HepG2 (cell line): Measurements from ENCODE around the gene FAHD1. TPM values are rescaled to one million over a fixed set of nuclear protein-coding genes. Genes with fewer than 3 reads are reported as not detected.

Experiments used
- ATAC-seq: fragments of 200-7000 bp; cut with Tn5 transposase; 3 replicates; pipeline ENCODE4 v1.9.1; 2020; ENCODE audit warnings: mild to moderate bottlenecking, moderate library complexity
- BruUV-seq: library from RNA; stranded (reverse); fragments of 400-500 nt; replicated peaks from 2 replicates; lab custom pipeline; 2021; lab: Mats Ljungman, UMichigan
- CTCF ChIA-PET: fragments of 300-600 bp; formaldehyde crosslinking; extraction: SDS; loops from one replicate; lab custom pipeline; 2021; ENCODE audit warnings: low total read pairs, inconsistent platforms, low intra/inter-chr PET ratio; lab: Yijun Ruan, JAX
- POLR2A ChIA-PET: fragments of 350-600 bp; sonication (Branson Sonifier 250); formaldehyde crosslinking; loops from one replicate; lab custom pipeline; 2020; ENCODE audit warnings: antibody characterized with exemption, inconsistent platforms; lab: Yijun Ruan, JAX
- DNase-seq: peaks from one replicate; pipeline ENCODE4 v3.0.0-alpha.2; 2015; ENCODE audit warnings: low spot score
- FAIRE-seq: peaks from 3 replicates; lab custom pipeline; 2011; peaks lifted over from hg19 to GRCh38; lab: Jason Lieb, UNC
- H2AFZ ChIP-seq: one replicate; pipeline ENCODE4 v1.6.1; 2011; ENCODE audit warnings: low read length, inconsistent platforms
- H3K27ac ChIP-seq: fragments of 300-600 bp; 3 replicates; pipeline ENCODE4 v1.8.0; 2011; ENCODE audit warnings: mixed run types, mild to moderate bottlenecking, mixed read lengths, low read length, inconsistent platforms; ENCODE audit not compliant: insufficient read depth; ENCODE audit errors: extremely low read length
- H3K27me3 ChIP-seq, 2 experiments: fragments of 200-600 bp in 1 of 2; 2 replicates in 1 of 2; 3 replicates in 1 of 2; pipeline versions ENCODE4 v1.6.0 to v1.8.0; 2011; ENCODE audit warnings: low read length in 2 of 2, mild to moderate bottlenecking in 2 of 2, moderate library complexity in 2 of 2, inconsistent platforms in 1 of 2; ENCODE audit not compliant: insufficient read depth in 2 of 2, control insufficient read depth in 1 of 2
- H3K36me3 ChIP-seq, 2 experiments: fragments of 200-600 bp in 1 of 2; replicated peaks in 1 of 2; 2 replicates in 1 of 2; 3 replicates in 1 of 2; pipeline versions ENCODE4 v1.5.1 to v1.8.0; 2011; ENCODE audit warnings: low read length in 2 of 2, inconsistent platforms in 1 of 2; ENCODE audit not compliant: insufficient read depth in 2 of 2, control insufficient read depth in 1 of 2
- H3K4me1 ChIP-seq: 2 replicates; pipeline ENCODE4 v1.5.1; 2012; ENCODE audit warnings: low read length, inconsistent platforms; ENCODE audit not compliant: insufficient read depth
- H3K4me2 ChIP-seq: 2 replicates; pipeline ENCODE4 v1.6.0; 2011; ENCODE audit warnings: low read depth, low read length, inconsistent platforms
- H3K4me3 ChIP-seq, 3 experiments: fragments of 200-600 bp in 1 of 3; sonication (generic), shearing (Covaris generic) in 1 of 3; replicated peaks in 1 of 3; 2 replicates each; pipeline ENCODE4 v1.5.1; 2011 to 2016; ENCODE audit warnings: low read length in 3 of 3, inconsistent platforms in 2 of 3, low read depth in 2 of 3, mild to moderate bottlenecking in 2 of 3, control low read depth in 1 of 3, mixed read lengths in 1 of 3; ENCODE audit not compliant: insufficient read depth in 1 of 3
- H3K79me2 ChIP-seq: one replicate; pipeline ENCODE4 v1.6.1; 2011; ENCODE audit warnings: low read length, inconsistent platforms; ENCODE audit not compliant: insufficient read depth
- H3K9ac ChIP-seq: 2 replicates; pipeline ENCODE4 v1.6.0; 2011; ENCODE audit warnings: mild to moderate bottlenecking, low read depth, low read length, inconsistent platforms; ENCODE audit not compliant: insufficient read depth
- H3K9me3 ChIP-seq: 2 replicates; pipeline ENCODE4 v1.5.1; 2012; ENCODE audit warnings: mild to moderate bottlenecking, low read length
- H4K20me1 ChIP-seq: 2 replicates; pipeline ENCODE4 v1.6.0; 2011; ENCODE audit warnings: inconsistent platforms, mild to moderate bottlenecking, low read length, moderate library complexity; ENCODE audit not compliant: insufficient read depth
- AGO2 ChIP-seq: fragments of 200-400 bp; formaldehyde crosslinking; optimal IDR thresholded peaks from 2 replicates; pipeline ENCODE3; 2017; ENCODE audit warnings: mild to moderate bottlenecking, low read depth, low read length, moderate library complexity
- KAT8 ChIP-seq: IDR thresholded peaks from 2 replicates; pipeline ENCODE4 v1.6.1; 2016; ENCODE audit warnings: missing genetic modification reagents, missing compliant biosample characterization
- RBFOX2 ChIP-seq: fragments of 200-400 bp; formaldehyde crosslinking; IDR thresholded peaks from 2 replicates; pipeline ENCODE4 v1.6.1; 2017; ENCODE audit warnings: low read depth, mild to moderate bottlenecking, low read length
- ZFP1 ChIP-seq: IDR thresholded peaks from 2 replicates; pipeline ENCODE4 v1.6.1; 2016
- ZFP62 ChIP-seq: sonication (generic); formaldehyde crosslinking; IDR thresholded peaks from 2 replicates; pipeline ENCODE4 v1.4.0; 2020; ENCODE audit warnings: missing genetic modification reagents
- WGBS: methylation state at CpG from one replicate; pipeline ENCODE4 v1.1.6; 2017; ENCODE audit warnings: low lambda C conversion rate; 5-methylcytosine and 5-hydroxymethylcytosine counted together
- in situ Hi-C: cut with HindIII; loops from 2 replicates; pipeline ENCODE4 v1.10.0; 2017; ENCODE audit warnings: low pct_unique_long_range_greater_than_20kb; ENCODE audit not compliant: extremely low pct_ligation_motif_present
- intact Hi-C: fragments of 100-400 bp; cut with micrococcal nuclease; formaldehyde crosslinking; loops from one replicate; pipeline ENCODE4 v1.10.0; 2022; ENCODE audit not compliant: unreplicated experiment
- polyA plus RNA-seq, 8 experiments: library from polyadenylated mRNA; depleted of rRNA in 3 of 8; stranded (reverse) in 7 of 8; unstranded in 1 of 8; fragments of >200 nt; fragmentation: Illumina TruSeq in 4 of 8; extraction: Trizol in 4 of 8; gene quantifications; 2 replicates each; pipeline versions ENCODE4 v1.2.1 to v1.2.3, GENCODE V29; 2011 to 2016; ENCODE audit warnings: low read depth in 4 of 8, missing spikeins in 1 of 8, mixed read lengths in 1 of 8; ENCODE audit not compliant: insufficient read depth in 1 of 8
- total RNA-seq, 5 experiments: library from RNA; depleted of rRNA; stranded (reverse); fragments of >200 nt; fragmentation: Illumina TruSeq; extraction: Trizol; gene quantifications; 2 replicates each; pipeline ENCODE4 v1.2.3, GENCODE V29; 2016; ENCODE audit warnings: low read depth in 1 of 5

FAHD1 gene
- total and polyA plus RNA-seq, 2 of the 13 experiments (the other 11 are each of a cell fraction or from before 2014, with no cell fraction given) = 39.0 to 45.3 TPM

DNA sequence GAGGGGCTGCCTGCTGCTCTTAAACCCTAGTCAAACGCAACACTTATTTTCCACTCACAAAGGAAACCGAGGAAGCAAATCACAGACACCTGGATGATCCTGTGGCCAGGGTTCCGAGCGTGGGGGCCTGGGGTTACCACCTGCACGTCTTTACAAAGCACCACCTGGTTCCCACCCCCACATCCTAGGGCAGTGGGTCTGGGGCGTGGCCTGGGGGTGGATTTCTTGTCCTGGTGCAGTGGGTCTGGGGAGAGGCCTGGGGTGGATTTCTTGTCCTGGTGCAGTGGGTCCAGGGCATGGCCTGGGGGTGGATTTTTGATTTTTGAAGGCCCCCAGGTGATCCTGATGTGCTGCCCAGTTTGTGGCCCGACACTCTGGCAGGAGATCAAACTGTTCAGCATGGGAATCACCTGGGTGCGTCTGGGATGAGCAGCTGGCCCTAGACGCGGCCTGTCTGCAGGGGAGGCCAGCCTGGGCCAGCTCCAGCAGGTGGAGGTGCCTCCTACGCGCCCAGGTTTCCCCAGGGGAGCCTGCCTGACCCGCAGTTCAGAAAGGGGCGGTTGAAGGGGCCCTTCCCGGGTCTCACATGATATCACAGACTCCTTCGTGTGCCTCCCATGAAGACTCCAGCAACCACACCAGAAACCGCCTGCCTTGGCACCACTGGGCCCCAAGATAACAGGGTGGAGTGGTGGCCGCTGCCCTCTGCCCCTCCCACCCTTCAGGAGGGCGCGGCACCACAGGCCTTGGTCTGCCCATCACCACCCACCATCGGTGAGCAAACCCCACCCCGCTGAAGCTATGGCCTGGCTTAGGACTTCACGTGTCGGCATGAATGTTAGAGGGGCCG, 6.7 kb upstream of the FAHD1 start:
- no peak overlapping the region for H3K4me2 ChIP-seq
- no peaks in the 10 kb centered on the region for H3K9me3 ChIP-seq
- CTCF ChIA-PET = no interaction called here
- no peaks in the 10 kb centered on the region; the same call in 1 of the 2 replicates for H4K20me1 ChIP-seq
- in situ Hi-C loops (loop anchor here (5.0 kb wide), 1 partner anchor 38 kb away; the partner anchor contains the start of genes NUBP2 and SPSB3), intact Hi-C loops (no loop called here)
- peak; percentile 25 for TF ChIP-seq RBFOX2
- TF ChIP-seq ZFP62 (CRISPR knock-in tag) = no peak
- peak; percentile 70 for TF ChIP-seq AGO2
- no peak overlapping the region for H3K27ac ChIP-seq
- H3K4me1 ChIP-seq = peaks cover 20% of the 10 kb centered on the region
- WGBS = 98% methylated on average over 12 of the region's 25 CpGs
- no peak for ATAC-seq
- H3K27me3 ChIP-seq = no peaks in the 10 kb centered on the region
- H3K4me3 ChIP-seq = no peak overlapping the region
- DNase-seq = no peak
- no peak for FAIRE-seq
- POLR2A ChIA-PET = no interaction called here
- H3K36me3 ChIP-seq = peaks cover 16 to 44% of the 10 kb centered on the region in 2 experiments; a peak in 4 of 5 replicates
- no TSS peak for BruUV-seq
- H3K79me2 ChIP-seq = peaks cover 14% of the 10 kb centered on the region
- no peak overlapping the region for H3K9ac ChIP-seq
- H2AFZ ChIP-seq = no peak overlapping the region

DNA sequence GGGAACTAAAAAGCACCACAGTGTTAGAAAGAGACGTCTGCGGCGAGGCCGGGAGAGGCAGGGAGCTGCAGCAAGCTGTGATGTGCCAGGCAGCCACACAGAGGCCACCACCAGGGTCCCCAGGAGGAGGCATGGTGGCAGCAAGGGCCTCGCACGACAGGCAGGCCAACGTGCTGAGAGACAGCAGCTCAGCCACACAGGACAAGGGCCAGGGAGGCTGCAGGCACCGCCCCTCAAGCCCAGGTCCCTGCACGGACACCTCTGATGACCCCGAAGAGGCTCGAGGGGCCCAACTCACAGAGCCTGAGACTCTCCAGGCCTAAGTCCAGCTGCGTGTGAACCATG, 6.1 kb upstream of the FAHD1 start:
- no peak overlapping the region for H2AFZ ChIP-seq
- no peak overlapping the region for H3K4me2 ChIP-seq
- no peaks in the 10 kb centered on the region for H3K9me3 ChIP-seq
- no TSS peak for BruUV-seq
- FAIRE-seq (no peak), DNase-seq (no peak), ATAC-seq (no peak)
- peaks cover 24% of the 10 kb centered on the region for H3K4me1 ChIP-seq
- no peak for TF ChIP-seq KAT8 (CRISPR knock-in tag)
- no peak for TF ChIP-seq ZFP1 (CRISPR knock-in tag)
- peak; percentile 63 for TF ChIP-seq AGO2
- 100% methylated on average over 3 of the region's 12 CpGs for WGBS
- H3K79me2 ChIP-seq = peaks cover 20% of the 10 kb centered on the region
- CTCF ChIA-PET = no interaction called here
- peaks cover 16 to 41% of the 10 kb centered on the region in 2 experiments; a peak in 4 of 5 replicates for H3K36me3 ChIP-seq
- H3K9ac ChIP-seq = no peak overlapping the region
- H3K4me3 ChIP-seq = no peak overlapping the region
- in situ Hi-C loops (loop anchor here (5.0 kb wide), 1 partner anchor 39 kb away; the partner anchor contains the start of genes NUBP2 and SPSB3), intact Hi-C loops (no loop called here)
- no peak overlapping the region for H3K27ac ChIP-seq
- no peaks in the 10 kb centered on the region; the same call in 1 of the 2 replicates for H4K20me1 ChIP-seq
- no peaks in the 10 kb centered on the region for H3K27me3 ChIP-seq
- POLR2A ChIA-PET = no interaction called here
